KMS-11 (cell line): Measurements from ENCODE around the gene POU3F2.
A peak's percentile ranks its signal among the peaks of the same experiment; 100 is the strongest.

Experiments used
- H2AFZ ChIP-seq: fragments of 200-600 bp; sonication (generic); 2 replicates; pipeline ENCODE4 v1.6.1; 2016; ENCODE audit warnings: antibody characterized with exemption, mixed run types, low read depth
- H3K27ac ChIP-seq: fragments of 200-600 bp; sonication (generic); 2 replicates; pipeline ENCODE4 v1.6.1; 2016; ENCODE audit warnings: mild to moderate bottlenecking, mixed run types
- H3K27me3 ChIP-seq: fragments of 200-600 bp; sonication (generic); 2 replicates; pipeline ENCODE4 v1.6.1; 2017; ENCODE audit warnings: mild to moderate bottlenecking, low read depth, mixed run types, moderate library complexity; ENCODE audit not compliant: insufficient read depth
- H3K36me3 ChIP-seq: fragments of 200-600 bp; sonication (generic); 2 replicates; pipeline ENCODE4 v1.6.1; 2017; ENCODE audit warnings: mild to moderate bottlenecking, mixed run types; ENCODE audit not compliant: insufficient read depth
- H3K4me1 ChIP-seq: fragments of 200-600 bp; sonication (generic); 2 replicates; pipeline ENCODE4 v1.6.1; 2016; ENCODE audit warnings: mild to moderate bottlenecking, low read depth, mixed run types; ENCODE audit not compliant: poor library complexity, severe bottlenecking
- H3K4me2 ChIP-seq: fragments of 200-600 bp; sonication (generic); 2 replicates; pipeline ENCODE4 v1.7.0; 2016; ENCODE audit warnings: mild to moderate bottlenecking, mixed run types
- H3K4me3 ChIP-seq: fragments of 200-600 bp; sonication (generic); IDR thresholded peaks from 2 replicates; pipeline ENCODE4 v1.6.1; 2017; ENCODE audit warnings: low read depth, low read length, mixed read lengths; ENCODE audit not compliant: insufficient read depth
- H3K79me2 ChIP-seq: fragments of 200-600 bp; sonication (generic); 2 replicates; pipeline ENCODE4 v1.6.1; 2016; ENCODE audit warnings: low read depth, mixed run types; ENCODE audit not compliant: insufficient read depth
- H3K9ac ChIP-seq: fragments of 200-600 bp; sonication (generic); 2 replicates; pipeline ENCODE4 v1.6.1; 2016; ENCODE audit warnings: mild to moderate bottlenecking, mixed run types
- H4K20me1 ChIP-seq: fragments of 200-600 bp; sonication (generic); 2 replicates; pipeline ENCODE4 v1.6.1; 2016; ENCODE audit warnings: mild to moderate bottlenecking, mixed run types; ENCODE audit not compliant: insufficient read depth
- TF ChIP-seq, protein P1 (sequence below): fragments of 200-600 bp; sonication (generic); conservative IDR thresholded peaks from 2 replicates; pipeline ENCODE4 v1.6.1; 2017; ENCODE audit warnings: low read depth, mild to moderate bottlenecking, antibody characterized with exemption, low read length, moderate library complexity, mixed read lengths

The POU3F2 gene

GRCh38 chr6:98875375-98875774 is 41.0 kb downstream of the POU3F2 start:
- no peak overlapping the region for H2AFZ ChIP-seq
- no peaks in the 10 kb centered on the region for H3K27me3 ChIP-seq
- H3K36me3 ChIP-seq, result no peaks in the 10 kb centered on the region
- no peaks in the 10 kb centered on the region for H3K79me2 ChIP-seq
- no peak overlapping the region for H3K9ac ChIP-seq
- no peak overlapping the region for H3K4me3 ChIP-seq
- TF ChIP-seq, protein P1, sequence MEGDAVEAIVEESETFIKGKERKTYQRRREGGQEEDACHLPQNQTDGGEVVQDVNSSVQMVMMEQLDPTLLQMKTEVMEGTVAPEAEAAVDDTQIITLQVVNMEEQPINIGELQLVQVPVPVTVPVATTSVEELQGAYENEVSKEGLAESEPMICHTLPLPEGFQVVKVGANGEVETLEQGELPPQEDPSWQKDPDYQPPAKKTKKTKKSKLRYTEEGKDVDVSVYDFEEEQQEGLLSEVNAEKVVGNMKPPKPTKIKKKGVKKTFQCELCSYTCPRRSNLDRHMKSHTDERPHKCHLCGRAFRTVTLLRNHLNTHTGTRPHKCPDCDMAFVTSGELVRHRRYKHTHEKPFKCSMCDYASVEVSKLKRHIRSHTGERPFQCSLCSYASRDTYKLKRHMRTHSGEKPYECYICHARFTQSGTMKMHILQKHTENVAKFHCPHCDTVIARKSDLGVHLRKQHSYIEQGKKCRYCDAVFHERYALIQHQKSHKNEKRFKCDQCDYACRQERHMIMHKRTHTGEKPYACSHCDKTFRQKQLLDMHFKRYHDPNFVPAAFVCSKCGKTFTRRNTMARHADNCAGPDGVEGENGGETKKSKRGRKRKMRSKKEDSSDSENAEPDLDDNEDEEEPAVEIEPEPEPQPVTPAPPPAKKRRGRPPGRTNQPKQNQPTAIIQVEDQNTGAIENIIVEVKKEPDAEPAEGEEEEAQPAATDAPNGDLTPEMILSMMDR, result no peak
- peaks cover 4% of the 10 kb centered on the region for H3K4me1 ChIP-seq
- H3K4me2 ChIP-seq, result no peak overlapping the region
- no peaks in the 10 kb centered on the region for H4K20me1 ChIP-seq
- H3K27ac ChIP-seq, result no peak overlapping the region

GRCh38 chr6:98877250-98877649 is 42.9 kb downstream of the POU3F2 start:
- Histone ChIP-seq H3K27ac (no peak overlapping the region), H4K20me1 (no peaks in the 10 kb centered on the region), H2AFZ (no peak overlapping the region), H3K4me1 (peaks cover 20% of the 10 kb centered on the region), H3K79me2 (no peaks in the 10 kb centered on the region), H3K4me3 (no peak overlapping the region), H3K27me3 (no peaks in the 10 kb centered on the region), H3K4me2 (no peak overlapping the region), H3K36me3 (no peaks in the 10 kb centered on the region), H3K9ac (no peak overlapping the region)
- TF ChIP-seq, protein P1, result no peak

- H3K27ac ChIP-seq, result no peak overlapping the region
- no peak overlapping the region for H2AFZ ChIP-seq
- TF ChIP-seq, protein P1, result no peak
- H4K20me1 ChIP-seq, result no peaks in the 10 kb centered on the region
- H3K9ac ChIP-seq, result no peak overlapping the region
- peaks cover 20% of the 10 kb centered on the region for H3K4me1 ChIP-seq
- H3K79me2 ChIP-seq, result no peaks in the 10 kb centered on the region
- H3K4me3 ChIP-seq, result no peak overlapping the region
- H3K4me2 ChIP-seq, result peak overlapping the region; percentile 21; the same call in 1 of the 2 replicates
- no peaks in the 10 kb centered on the region for H3K27me3 ChIP-seq
- H3K36me3 ChIP-seq, result no peaks in the 10 kb centered on the region
These were observed 46.1 kb downstream of the POU3F2 start for GRCh38 chr6:98880486-98880885.

DNA sequence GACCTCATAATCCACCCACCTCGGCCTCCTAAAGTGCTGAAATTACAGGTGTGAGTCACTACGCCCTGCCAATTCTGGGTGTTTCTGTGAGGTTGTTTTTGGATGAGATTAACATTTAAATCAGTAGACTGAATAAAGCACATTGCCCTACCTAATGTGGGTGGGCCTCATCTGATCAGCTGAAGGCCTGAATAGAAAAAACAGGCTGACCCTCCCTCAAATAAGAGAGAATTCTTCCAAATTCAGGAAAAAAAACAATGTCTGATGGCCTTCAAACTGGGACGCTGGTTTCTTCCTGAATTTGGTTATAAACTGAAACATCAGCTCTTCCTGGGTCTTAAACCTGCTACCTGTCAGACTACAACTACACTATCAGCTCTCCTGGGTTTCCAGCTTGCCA is 51.0 kb downstream of the POU3F2 start:
- TF ChIP-seq, protein P1, result no peak
- Histone ChIP-seq H4K20me1 (no peaks in the 10 kb centered on the region), H3K4me2 (no peak overlapping the region)

GRCh38 chr6:98887650-98888049 is 53.3 kb downstream of the POU3F2 start:
- H2AFZ ChIP-seq, result no peak overlapping the region
- TF ChIP-seq, protein P1, result no peak
- H3K27me3 ChIP-seq, result no peaks in the 10 kb centered on the region
- H3K4me2 ChIP-seq, result no peak overlapping the region
- no peaks in the 10 kb centered on the region for H3K79me2 ChIP-seq
- no peak overlapping the region for H3K27ac ChIP-seq
- H3K36me3 ChIP-seq, result no peaks in the 10 kb centered on the region
- H3K9ac ChIP-seq, result no peak overlapping the region
- no peaks in the 10 kb centered on the region for H4K20me1 ChIP-seq
- no peaks in the 10 kb centered on the region for H3K4me1 ChIP-seq
- H3K4me3 ChIP-seq, result no peak overlapping the region

More for the DNA sequence above, 51.0 kb downstream of the POU3F2 start:
- Histone ChIP-seq H3K36me3 (no peaks in the 10 kb centered on the region), H3K4me3 (no peak overlapping the region), H3K79me2 (no peaks in the 10 kb centered on the region), H3K4me1 (peaks cover 16% of the 10 kb centered on the region), H3K27ac (no peak overlapping the region), H3K9ac (no peak overlapping the region), H3K27me3 (no peaks in the 10 kb centered on the region), H2AFZ (no peak overlapping the region)
